Loucy (cell line): ENCODE data around the gene MUC20.

Experiments used
- H2AFZ ChIP-seq: fragments of 200-600 bp; sonication (generic); 2 replicates; pipeline ENCODE4 v1.6.0; 2016; ENCODE audit warnings: antibody characterized with exemption, mild to moderate bottlenecking, low read length, moderate library complexity
- H3F3A ChIP-seq: fragments of 200-600 bp; 2 replicates; pipeline ENCODE4 v1.6.0; 2016; ENCODE audit warnings: antibody characterized with exemption, low read depth, mild to moderate bottlenecking
- H3K27me3 ChIP-seq: fragments of 200-600 bp; sonication (generic); 2 replicates; pipeline ENCODE4 v1.6.1; 2014; ENCODE audit warnings: low read length, mild to moderate bottlenecking; ENCODE audit not compliant: insufficient read depth, poor library complexity, severe bottlenecking
- H3K36me3 ChIP-seq: fragments of 200-600 bp; sonication (generic); 2 replicates; pipeline ENCODE4 v1.6.1; 2016; ENCODE audit warnings: low read length; ENCODE audit not compliant: insufficient read depth
- H3K4me1 ChIP-seq: fragments of 200-600 bp; sonication (generic); 2 replicates; pipeline ENCODE4 v1.5.1; 2014; ENCODE audit warnings: low read length, mild to moderate bottlenecking; ENCODE audit not compliant: insufficient read depth, poor library complexity, severe bottlenecking
- H3K4me2 ChIP-seq: fragments of 200-600 bp; sonication (generic); 2 replicates; pipeline ENCODE4 v1.6.0; 2014; ENCODE audit warnings: antibody characterized with exemption, low read length, low read depth, mild to moderate bottlenecking; ENCODE audit not compliant: poor library complexity, severe bottlenecking
- H3K4me3 ChIP-seq: fragments of 200-600 bp; sonication (generic); 2 replicates; pipeline ENCODE4 v1.5.1; 2014; ENCODE audit warnings: low read length, mild to moderate bottlenecking, mixed read lengths; ENCODE audit not compliant: poor library complexity, severe bottlenecking
- H3K79me2 ChIP-seq: fragments of 200-600 bp; sonication (generic); 2 replicates; pipeline ENCODE4 v1.6.1; 2014; ENCODE audit warnings: low read length; ENCODE audit not compliant: insufficient read depth
- H3K9ac ChIP-seq: fragments of 200-600 bp; sonication (generic); 2 replicates; pipeline ENCODE4 v1.6.0; 2014; ENCODE audit warnings: mild to moderate bottlenecking, low read depth, low read length, moderate library complexity; ENCODE audit not compliant: poor library complexity, severe bottlenecking
- H3K9me2 ChIP-seq: fragments of 200-600 bp; sonication (generic); replicated peaks from 2 replicates; pipeline ENCODE4 v1.6.1; 2016; ENCODE audit warnings: low read depth, low read length, mixed read lengths
- H3K9me3 ChIP-seq: fragments of 200-600 bp; sonication (generic); 2 replicates; pipeline ENCODE4 v1.6.1; 2014; ENCODE audit warnings: mild to moderate bottlenecking, antibody characterized with exemption, low read length, low read depth; ENCODE audit not compliant: insufficient read depth
- H4K20me1 ChIP-seq: fragments of 200-600 bp; sonication (generic); 2 replicates; pipeline ENCODE4 v1.6.0; 2014; ENCODE audit warnings: antibody characterized with exemption, low read length, mild to moderate bottlenecking; ENCODE audit not compliant: insufficient read depth, poor library complexity, severe bottlenecking
- CTCF ChIP-seq: fragments of 200-600 bp; sonication (generic); conservative IDR thresholded peaks from 2 replicates; pipeline ENCODE4 v1.5.1; 2014; ENCODE audit warnings: mild to moderate bottlenecking, antibody characterized with exemption, low read length
- EZH2phosphoT487 ChIP-seq: fragments of 200-600 bp; IDR thresholded peaks from 2 replicates; pipeline ENCODE4 v1.6.1; 2018; ENCODE audit warnings: antibody characterized with exemption, mild to moderate bottlenecking, moderate library complexity, borderline replicate concordance

Gene MUC20

DNA sequence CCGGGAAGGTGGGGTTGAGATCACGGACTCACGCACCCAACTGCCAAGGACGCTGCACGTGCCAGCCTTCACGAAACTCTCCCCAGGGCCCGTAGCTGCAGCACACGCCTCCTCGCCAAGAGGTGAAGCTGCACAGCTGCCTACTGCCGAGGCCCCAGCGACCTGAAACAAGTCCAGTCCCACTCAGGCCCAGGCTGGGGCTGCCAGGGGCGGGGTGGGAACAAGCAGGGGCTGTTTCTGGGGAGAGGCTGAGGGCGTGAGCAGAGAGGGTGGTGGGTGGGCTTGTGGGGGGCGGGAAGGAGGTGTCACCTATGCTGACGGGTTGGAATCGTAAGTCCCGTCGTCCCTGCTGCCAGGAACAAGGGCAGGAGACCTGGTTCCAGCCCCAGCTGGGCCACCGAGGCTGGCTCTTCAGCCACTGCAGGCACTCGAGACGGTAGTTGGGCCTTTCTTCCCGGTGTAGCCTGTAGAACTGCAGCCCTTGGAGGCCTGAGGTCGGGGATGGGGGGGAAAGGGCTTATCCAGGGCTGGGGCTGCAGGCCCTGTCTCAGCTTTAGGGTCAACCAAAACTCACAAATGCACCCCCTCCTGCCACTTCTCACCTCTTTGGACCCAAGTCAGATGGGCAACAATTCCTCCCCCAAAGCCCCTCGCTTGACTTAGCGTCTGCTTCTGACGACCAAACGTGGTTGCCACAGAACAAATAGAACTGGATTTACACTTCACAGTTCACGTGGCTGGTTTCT, 44.4 kb downstream of the MUC20 start:
- Histone ChIP-seq H3K9me3 (no peaks in the 10 kb centered on the region), H3K9ac (no peak overlapping the region), H3K27me3 (no peaks in the 10 kb centered on the region), H3K4me2 (no peak overlapping the region), H3K79me2 (no peaks in the 10 kb centered on the region), H3K36me3 (no peaks in the 10 kb centered on the region), H3F3A (no peaks in the 10 kb centered on the region), H2AFZ (no peak overlapping the region), H3K4me1 (no peaks in the 10 kb centered on the region), H3K4me3 (no peak overlapping the region), H4K20me1 (no peaks in the 10 kb centered on the region), H3K9me2 (no peaks in the 10 kb centered on the region)
- TF ChIP-seq EZH2phosphoT487 = no peak
- TF ChIP-seq CTCF = no peak

- Histone ChIP-seq H2AFZ (no peak overlapping the region), H3K4me1 (no peaks in the 10 kb centered on the region), H3K9ac (no peak overlapping the region), H4K20me1 (no peaks in the 10 kb centered on the region), H3K4me2 (no peak overlapping the region), H3K36me3 (no peaks in the 10 kb centered on the region), H3K79me2 (no peaks in the 10 kb centered on the region), H3K9me2 (no peaks in the 10 kb centered on the region), H3K27me3 (no peaks in the 10 kb centered on the region), H3K9me3 (no peaks in the 10 kb centered on the region), H3K4me3 (no peak overlapping the region), H3F3A (no peaks in the 10 kb centered on the region)
- TF ChIP-seq EZH2phosphoT487 (no peak), CTCF (no peak)
Measured at GRCh38 chr3:195766671-195767070, 45.9 kb downstream of the MUC20 start.

DNA sequence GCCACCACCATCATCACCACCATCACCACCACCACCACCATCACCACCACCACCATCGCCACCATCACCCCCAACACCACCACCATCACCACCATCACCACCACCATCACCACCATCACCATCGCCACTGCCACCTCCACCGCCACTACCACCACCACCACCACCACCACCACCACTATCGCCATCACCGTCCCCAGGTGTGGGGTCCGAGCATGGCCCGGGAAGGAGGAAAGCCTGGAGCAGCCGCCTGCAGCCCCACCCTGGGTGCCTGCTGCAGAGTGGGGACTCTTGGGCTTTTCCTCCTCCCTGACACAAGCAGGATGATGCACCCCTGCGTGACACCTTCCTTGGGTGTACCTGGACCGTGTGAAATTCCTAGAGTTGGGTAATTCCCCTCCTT, 47.0 kb downstream of the MUC20 start:
- H3K9ac ChIP-seq = no peak overlapping the region
- no peaks in the 10 kb centered on the region for H3K9me3 ChIP-seq
- no peak for TF ChIP-seq CTCF
- no peak for TF ChIP-seq EZH2phosphoT487
- H3K4me3 ChIP-seq = no peak overlapping the region
- no peak overlapping the region for H2AFZ ChIP-seq
- H3F3A ChIP-seq = no peaks in the 10 kb centered on the region
- H3K36me3 ChIP-seq = no peaks in the 10 kb centered on the region
- no peaks in the 10 kb centered on the region for H3K9me2 ChIP-seq
- H3K79me2 ChIP-seq = no peaks in the 10 kb centered on the region
- H3K27me3 ChIP-seq = no peaks in the 10 kb centered on the region
- H4K20me1 ChIP-seq = no peaks in the 10 kb centered on the region
- H3K4me2 ChIP-seq = no peak overlapping the region
- no peaks in the 10 kb centered on the region for H3K4me1 ChIP-seq
